IPS-18c (cell line): ENCODE data around the gene HOXA9.

Experiments used
- H3K4me3 ChIP-seq: 2 replicates; pipeline ENCODE4 v1.7.0; 2013; ENCODE audit warnings: low read depth, mild to moderate bottlenecking, low read length, moderate library complexity; ENCODE audit not compliant: insufficient read depth
- H3K9me3 ChIP-seq: one replicate; pipeline ENCODE4 v1.6.1; 2013; ENCODE audit warnings: mild to moderate bottlenecking, low read length, moderate library complexity; ENCODE audit not compliant: control insufficient read depth, insufficient read depth

HOXA9 gene

GRCh38 chr7:27182861-27183681 lies 17.7 kb upstream of the HOXA9 start:
- no peak overlapping the region for H3K4me3 ChIP-seq

DNA sequence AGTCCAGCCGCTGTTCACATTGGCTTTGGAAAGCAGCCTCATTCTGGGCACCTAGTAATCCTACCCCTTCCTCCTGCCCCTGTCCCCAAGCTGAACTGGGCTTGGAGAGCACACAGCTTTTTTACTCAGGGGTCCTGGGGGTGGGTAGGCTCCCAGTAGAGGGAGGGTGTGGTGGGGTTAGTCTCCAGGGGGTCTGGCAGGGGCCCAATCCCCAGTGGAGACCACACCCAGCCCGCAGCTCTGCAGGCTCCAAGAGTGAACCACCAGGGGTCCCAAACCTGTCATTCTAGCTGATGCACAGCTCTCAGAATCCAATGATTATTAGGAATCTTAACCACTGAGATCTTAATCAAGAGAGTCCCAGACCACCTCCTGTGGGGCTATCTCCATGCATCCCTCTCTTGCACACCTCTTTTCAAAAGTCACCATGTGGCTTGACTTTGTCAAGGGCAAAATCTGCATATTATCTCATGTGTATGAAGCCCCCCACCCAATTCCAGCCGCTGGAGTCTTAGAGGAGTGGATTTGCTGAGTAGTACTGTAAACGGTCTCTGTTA lies 17.0 kb upstream of the HOXA9 start:
- no peak overlapping the region for H3K4me3 ChIP-seq
- H3K9me3 ChIP-seq, result no peaks in the 10 kb centered on the region

More at GRCh38 chr7:27182861-27183681, 17.7 kb upstream of the HOXA9 start:
- peaks cover 2% of the 10 kb centered on the region for H3K9me3 ChIP-seq

DNA sequence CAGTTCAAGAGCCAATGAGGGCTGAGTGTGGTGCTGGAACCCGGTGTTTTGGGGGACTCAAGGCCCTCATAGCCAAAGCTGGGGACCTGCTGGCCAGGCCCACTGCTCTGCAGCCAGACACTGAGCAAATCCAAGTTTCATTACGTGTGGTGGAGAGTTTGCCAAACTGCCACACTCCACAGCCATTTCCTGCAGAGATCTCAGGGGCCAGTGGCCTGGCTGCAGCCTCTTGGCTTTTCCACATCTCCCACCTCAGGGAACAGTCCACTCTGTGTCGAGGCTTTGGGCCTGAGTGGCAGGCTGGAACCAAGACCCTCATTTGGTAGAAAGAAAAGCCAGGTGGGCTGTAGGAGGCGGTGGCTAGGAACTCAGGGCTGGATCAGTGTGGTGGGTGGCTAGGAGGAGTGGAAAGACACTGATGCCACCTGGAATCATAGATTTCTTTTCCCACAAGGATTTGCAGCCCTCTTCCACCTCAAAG lies 16.5 kb upstream of the HOXA9 start:
- Histone ChIP-seq H3K4me3 (no peak overlapping the region), H3K9me3 (no peaks in the 10 kb centered on the region)

DNA sequence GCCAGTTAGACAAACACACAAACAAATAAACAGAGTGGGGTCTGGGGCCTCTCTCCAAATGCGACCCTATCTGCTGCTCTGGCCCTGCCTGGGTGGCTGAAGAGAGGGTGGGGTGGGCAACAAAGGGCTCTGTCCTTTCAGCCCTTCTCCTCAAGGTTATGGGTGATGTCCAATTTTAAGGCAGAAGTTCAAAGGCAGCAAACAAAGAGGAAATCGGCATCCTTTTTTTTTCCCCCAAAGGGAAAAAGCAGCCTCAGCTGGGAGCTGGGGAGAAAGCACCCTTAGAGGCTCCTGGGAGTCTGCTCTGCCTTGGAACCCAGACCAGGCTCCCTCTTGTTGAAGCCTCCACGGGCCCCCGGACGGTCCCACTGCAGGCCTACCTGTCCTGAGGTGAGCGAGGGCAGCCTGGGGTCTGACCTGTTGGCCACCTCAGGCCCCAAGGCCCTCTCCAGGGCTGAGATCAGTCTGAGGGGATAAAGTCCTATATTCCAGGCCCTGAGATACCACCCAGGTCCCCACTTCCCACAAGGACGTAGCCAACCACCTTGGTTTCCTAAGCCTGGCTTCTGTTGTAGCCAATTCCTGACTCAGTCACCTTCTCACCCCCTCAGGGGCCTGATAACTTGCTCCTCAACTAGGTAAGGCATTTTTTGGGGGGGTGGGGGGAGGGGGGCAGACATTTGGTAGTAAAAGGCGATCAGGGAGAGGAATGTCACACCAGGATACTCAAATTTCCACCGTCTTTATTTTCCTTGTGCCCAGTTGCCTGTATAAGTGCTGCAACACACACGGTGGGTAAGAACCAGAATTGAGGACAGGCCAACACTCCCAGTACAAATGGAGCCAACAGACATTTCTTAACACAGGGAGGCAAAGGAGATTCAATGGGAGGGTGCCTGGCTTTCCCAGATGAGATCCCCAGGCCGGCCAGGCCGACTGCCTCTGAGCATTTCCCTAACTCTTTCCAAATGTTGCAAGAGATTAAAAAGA lies 15.4 kb upstream of the HOXA9 start:
- Histone ChIP-seq H3K4me3 (no peak overlapping the region), H3K9me3 (peaks cover 2% of the 10 kb centered on the region)

GRCh38 chr7:27179503-27180430 lies 14.4 kb upstream of the HOXA9 start:
- Histone ChIP-seq H3K4me3 (no peak overlapping the region), H3K9me3 (peaks cover 4% of the 10 kb centered on the region)

DNA sequence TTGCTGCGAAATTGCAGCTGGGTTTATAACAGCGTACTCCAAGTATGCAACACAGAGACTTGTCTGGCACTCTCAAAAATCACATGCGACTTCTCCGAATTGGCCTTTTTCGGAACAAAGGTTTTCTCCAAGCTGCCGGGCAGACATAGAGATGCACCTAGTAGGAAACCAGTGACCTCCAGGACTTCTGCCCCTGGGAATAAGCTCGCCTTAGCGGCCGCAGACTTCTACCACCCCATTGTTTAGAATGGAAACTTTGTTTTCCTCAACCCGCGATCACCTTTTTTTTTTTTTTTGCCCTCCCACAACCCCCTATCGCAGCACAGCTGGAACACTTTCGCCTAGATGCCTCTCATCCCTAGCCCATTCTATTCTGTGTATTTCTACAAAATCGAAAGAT lies 13.7 kb upstream of the HOXA9 start:
- no peak overlapping the region for H3K4me3 ChIP-seq
- peaks cover 4% of the 10 kb centered on the region for H3K9me3 ChIP-seq

- Histone ChIP-seq H3K9me3 (peaks cover 4% of the 10 kb centered on the region), H3K4me3 (no peak overlapping the region)
These were observed 13.0 kb upstream of the HOXA9 start for GRCh38 chr7:27178366-27178765.

DNA sequence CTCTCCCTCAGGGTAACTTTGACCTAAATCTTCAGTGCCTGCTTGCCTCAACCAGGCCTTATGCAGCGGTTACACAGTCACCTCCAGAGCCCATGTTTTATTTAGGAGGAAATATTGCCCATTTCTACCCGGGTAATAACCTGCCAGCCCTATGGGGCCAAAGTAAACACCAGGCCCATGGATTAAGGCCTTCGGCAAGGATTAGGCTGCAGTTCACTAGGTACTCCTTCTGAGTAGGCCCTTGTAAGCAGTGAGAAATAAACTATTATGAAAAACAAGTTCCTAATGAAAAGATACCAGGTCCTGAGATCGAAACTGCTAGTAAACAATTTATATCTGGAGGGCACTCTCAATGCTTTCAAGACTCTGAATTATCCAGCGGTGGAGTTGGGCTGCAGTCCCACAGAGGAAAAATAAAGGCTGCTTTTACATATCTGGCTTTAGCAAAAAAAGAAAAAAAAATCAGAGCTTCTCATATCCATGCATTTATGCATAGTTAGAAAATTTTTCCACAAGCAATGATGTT lies 12.5 kb upstream of the HOXA9 start:
- no peak overlapping the region for H3K4me3 ChIP-seq
- peaks cover 6% of the 10 kb centered on the region for H3K9me3 ChIP-seq

DNA sequence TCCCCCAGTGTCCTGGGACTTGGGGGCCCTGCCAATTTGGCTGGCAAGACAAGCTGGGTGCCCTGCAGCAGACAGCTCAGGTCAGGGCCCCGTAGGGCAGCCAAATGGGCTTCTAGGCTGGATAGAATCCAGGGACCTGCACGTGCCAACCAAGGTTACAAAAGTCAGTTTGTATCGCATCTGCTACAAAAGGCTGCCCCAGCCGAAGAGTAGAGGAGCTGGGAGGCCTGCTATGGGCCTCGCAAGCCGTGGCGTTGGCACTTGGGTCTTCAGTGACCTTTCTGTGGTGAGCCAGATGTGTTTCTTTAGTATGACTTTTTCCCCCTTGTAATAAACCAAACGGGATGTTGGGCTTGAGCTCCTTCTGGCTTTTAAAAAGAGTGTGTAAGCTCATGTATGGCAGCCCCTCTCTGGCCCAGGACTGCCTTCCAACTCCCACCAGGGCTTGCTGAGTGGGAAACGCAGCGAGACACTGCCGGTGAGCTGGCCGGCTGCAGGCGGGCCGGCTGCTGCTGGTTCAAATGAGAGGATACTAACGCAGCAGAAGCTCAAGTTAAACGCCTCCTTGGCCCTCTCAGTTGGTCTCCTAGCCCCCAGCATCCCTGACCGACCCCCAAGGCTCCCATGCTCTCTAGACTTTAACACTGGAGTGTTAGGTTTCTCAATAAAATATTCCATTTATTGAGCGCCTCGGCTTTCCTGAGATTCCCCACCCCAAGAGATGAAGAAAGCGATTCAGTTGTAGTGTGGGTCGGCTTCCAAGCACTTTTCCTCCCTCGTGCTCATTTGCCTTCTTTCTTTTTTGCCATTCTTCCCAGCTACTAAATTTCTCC lies 11.8 kb upstream of the HOXA9 start:
- H3K9me3 ChIP-seq, result peaks cover 6% of the 10 kb centered on the region
- H3K4me3 ChIP-seq, result no peak overlapping the region

- no peak overlapping the region for H3K4me3 ChIP-seq
- peaks cover 6% of the 10 kb centered on the region for H3K9me3 ChIP-seq
These were observed 11.1 kb upstream of the HOXA9 start for GRCh38 chr7:27176524-27176845.

DNA sequence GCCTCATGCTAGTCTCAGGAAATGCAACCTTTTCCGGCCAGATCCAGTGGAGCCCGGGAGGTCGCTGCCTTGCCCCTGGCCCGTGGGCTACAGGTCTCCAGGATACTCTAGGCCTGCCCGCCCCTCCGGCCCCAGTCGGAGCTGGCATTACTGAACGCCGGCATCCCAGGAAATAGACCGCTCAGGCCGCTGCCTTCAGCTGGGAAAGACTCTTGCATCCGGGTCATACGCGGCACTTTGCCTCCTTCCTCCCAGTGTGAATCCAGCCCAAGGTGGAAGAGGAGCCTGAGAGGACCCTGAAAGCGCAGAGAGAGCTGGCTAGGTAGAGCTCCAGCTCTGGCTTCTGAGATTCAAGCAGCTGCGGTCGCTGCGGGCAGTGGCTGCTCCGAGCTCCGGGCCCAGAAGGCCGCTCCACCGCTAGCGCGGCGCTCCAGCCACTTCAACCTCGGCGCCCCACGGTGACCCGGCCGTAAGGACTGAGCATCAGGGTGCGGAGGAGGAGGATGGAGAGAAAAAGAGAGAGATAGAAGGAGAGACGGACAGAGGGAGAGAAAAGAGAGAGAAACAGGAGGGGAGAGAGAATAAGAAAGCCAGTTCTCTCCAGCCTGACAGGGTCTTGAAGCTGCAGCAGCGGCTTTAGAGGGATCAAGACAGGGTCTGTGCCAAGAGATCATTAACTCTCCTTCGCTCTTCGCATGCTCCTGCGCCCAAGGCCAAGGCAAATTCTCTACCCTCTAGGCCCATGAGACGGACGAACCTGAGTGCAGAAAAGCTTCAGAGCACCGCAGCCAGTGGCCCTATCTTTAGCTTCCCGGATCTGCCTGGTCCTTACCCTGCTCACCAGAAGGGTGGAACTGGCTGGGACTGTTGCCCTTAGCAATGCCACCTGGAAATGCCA lies 10.5 kb upstream of the HOXA9 start:
- H3K9me3 ChIP-seq, result peaks cover 6% of the 10 kb centered on the region
- no peak overlapping the region for H3K4me3 ChIP-seq

GRCh38 chr7:27174874-27175625 lies 9.7 kb upstream of the HOXA9 start:
- Histone ChIP-seq H3K9me3 (peaks cover 6% of the 10 kb centered on the region), H3K4me3 (no peak overlapping the region)

- Histone ChIP-seq H3K4me3 (no peak within 1 kb of the TSS; the same call in 1 of the 2 replicates), H3K9me3 (peaks cover 6% of the 10 kb centered on the region)
These were observed 8.9 kb upstream of the HOXA9 start, which contains the start of gene HOXA10 for GRCh38 chr7:27173956-27174873. HOXA10 (minus strand) TSS chr7:27174320; CDS start chr7:27174306, 14 bp downstream.
